Ovary (tissue), 3 donors: ENCODE measurements around the gene GLCE.

Experiments
- POLR2A ChIP-seq: fragments of 450-650 bp; IDR thresholded peaks from one replicate; pipeline ENCODE4 v1.6.1; 2017; ENCODE audit warnings: antibody characterized with exemption, mild to moderate bottlenecking, moderate library complexity
- TF ChIP-seq, protein P1 (sequence below), 3 donors: fragments of 450-650 bp in 2 of 3; fragments of 200-600 bp in 1 of 3; IDR thresholded peaks; one replicate each; pipeline versions ENCODE4 v1.5.1 to v1.8.0; 2016 to 2022; ENCODE audit warnings: antibody characterized with exemption in 3 of 3, mild to moderate bottlenecking in 1 of 3
- donor health status: DM: no; HTN: no; CAD: no.

DNA sequence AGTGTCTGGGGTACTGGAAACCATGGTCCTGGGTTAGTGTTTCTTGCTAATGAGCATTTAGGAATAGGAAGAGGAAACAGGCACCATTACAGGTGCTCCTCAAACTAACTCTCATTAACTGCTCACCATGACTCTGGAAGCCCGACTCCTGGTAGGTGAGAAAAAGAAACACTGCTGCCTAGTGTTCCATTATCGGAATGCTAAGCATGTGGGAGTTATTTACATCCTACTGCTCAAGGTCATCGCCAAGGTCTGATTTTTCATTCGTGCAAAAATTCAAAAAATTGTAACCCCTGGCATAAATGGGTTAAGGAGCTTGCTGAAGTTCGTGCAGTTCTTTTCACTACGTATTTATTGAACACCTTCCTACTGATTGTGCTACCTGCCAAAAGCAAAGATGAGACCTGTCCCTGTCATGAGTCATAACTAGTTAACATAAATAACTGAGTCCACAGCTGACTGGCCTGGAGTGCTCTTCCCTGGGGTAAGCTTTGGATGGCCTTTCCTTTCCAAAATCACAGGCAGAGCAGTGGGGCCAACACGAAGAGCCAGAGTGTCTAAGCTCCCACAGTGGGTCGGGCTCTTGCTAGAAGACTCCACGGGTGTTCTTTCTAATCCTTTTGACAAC lies 115.6 kb downstream of the GLCE start:
- TF ChIP-seq, protein P1, sequence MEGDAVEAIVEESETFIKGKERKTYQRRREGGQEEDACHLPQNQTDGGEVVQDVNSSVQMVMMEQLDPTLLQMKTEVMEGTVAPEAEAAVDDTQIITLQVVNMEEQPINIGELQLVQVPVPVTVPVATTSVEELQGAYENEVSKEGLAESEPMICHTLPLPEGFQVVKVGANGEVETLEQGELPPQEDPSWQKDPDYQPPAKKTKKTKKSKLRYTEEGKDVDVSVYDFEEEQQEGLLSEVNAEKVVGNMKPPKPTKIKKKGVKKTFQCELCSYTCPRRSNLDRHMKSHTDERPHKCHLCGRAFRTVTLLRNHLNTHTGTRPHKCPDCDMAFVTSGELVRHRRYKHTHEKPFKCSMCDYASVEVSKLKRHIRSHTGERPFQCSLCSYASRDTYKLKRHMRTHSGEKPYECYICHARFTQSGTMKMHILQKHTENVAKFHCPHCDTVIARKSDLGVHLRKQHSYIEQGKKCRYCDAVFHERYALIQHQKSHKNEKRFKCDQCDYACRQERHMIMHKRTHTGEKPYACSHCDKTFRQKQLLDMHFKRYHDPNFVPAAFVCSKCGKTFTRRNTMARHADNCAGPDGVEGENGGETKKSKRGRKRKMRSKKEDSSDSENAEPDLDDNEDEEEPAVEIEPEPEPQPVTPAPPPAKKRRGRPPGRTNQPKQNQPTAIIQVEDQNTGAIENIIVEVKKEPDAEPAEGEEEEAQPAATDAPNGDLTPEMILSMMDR (IDR thresholded peaks at IDR 0.05): no peak
- no peak for TF ChIP-seq POLR2A
